Skin epidermis (tissue), 12 donors: ENCODE data around the gene USH2A.
"Not testable (repeated sequence)": the region's sequence is repeated elsewhere in the genome, so short reads cannot be mapped to it uniquely, and the experiment has no call there.

Source experiments
- H3K27ac ChIP-seq, 21 experiments: fragments of 200-600 bp; sonication (generic) in 11 of 21; one replicate each; pipeline ENCODE4 v1.5.0; 2020; ENCODE audit warnings: mild to moderate bottlenecking in 3 of 21, inconsistent platforms in 2 of 21, moderate library complexity in 2 of 21
- H3K4me3 ChIP-seq, 7 experiments: fragments of 200-600 bp; sonication (generic) in 2 of 7; one replicate each; pipeline ENCODE4 v1.5.0; 2020; ENCODE audit warnings: inconsistent platforms in 2 of 7, mild to moderate bottlenecking in 2 of 7, moderate library complexity in 1 of 7

Gene USH2A

DNA sequence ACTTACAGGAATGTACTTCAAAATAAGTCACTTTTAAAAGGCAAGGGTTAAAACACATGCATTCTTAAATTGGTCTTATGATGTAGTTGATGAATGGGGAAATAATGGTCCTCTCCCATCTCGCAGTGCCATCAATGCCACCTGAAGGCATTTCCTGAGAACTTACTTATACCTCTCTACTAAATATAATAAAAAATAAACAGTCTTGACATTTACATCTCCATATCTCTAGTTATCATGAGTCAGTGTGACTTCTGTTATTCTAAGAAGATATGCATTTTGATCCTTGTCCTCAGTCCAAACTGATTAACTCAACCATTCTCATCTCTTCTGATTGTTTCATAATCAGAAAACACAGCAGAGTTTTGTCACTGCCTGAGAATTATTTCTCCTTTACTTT lies 253.9 kb downstream of the USH2A start:
- H3K27ac ChIP-seq: no peak overlapping the region
- no peak overlapping the region for H3K4me3 ChIP-seq

DNA sequence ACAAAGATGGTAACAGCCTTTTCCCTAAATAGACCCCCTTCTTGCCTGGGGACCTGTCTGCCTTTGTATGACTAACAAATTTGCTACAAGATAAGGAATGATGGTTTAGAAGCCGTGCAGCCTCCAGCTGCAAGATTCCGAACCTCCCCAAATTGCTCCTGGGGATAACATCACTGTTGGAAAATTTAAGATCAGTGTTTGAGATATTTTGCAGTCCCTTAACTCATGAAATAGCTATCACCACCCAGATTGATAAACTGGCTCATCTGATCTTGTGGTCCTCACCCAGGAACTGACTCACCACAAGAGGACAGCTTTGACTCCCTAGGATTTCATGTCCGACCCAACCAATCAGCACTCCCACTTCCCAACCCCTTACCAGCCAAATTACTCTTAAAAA lies 254.7 kb downstream of the USH2A start:
- no peak overlapping the region for H3K27ac ChIP-seq
- no peak overlapping the region for H3K4me3 ChIP-seq

DNA sequence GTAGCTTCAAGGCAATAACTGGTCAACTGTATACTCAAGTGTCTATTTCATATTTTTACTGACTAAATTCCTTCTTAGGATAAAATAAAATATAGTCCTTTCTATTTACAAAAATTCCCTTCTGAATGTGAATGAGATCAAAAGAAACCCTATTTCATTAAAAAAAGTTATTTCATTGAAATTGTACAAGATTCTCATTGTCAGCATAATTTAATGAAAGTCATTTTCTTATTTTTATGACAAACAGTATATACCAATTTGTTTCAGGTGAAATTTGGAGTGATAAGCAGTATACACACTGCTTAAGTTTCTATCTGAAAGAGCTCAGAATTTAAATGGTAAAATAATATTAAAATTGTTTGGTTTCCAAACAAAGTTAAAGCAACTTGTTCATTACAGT lies 269.2 kb downstream of the USH2A start:
- H3K27ac ChIP-seq: no peak overlapping the region
- H3K4me3 ChIP-seq: no peak overlapping the region

DNA sequence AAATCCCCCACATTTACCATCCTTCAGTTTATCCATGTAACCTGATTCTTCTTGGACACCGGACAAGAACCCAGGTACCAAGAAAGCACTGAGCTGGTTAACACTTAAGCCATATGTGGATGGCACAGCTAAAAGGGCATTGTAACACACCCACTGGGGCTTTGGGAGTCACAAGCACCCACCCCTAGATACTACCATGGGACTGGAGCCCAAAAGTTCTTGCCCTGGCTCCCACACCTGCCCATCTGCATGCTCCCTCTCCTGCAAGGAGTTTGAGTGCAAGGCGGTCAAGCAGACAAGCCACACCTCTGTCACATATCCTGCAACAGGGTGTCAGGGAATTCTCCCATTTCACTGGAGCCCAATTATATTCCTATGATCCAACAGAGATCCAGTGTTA lies 270.1 kb downstream of the USH2A start:
- Histone ChIP-seq H3K27ac (no peak overlapping the region), H3K4me3 (no peak overlapping the region)

DNA sequence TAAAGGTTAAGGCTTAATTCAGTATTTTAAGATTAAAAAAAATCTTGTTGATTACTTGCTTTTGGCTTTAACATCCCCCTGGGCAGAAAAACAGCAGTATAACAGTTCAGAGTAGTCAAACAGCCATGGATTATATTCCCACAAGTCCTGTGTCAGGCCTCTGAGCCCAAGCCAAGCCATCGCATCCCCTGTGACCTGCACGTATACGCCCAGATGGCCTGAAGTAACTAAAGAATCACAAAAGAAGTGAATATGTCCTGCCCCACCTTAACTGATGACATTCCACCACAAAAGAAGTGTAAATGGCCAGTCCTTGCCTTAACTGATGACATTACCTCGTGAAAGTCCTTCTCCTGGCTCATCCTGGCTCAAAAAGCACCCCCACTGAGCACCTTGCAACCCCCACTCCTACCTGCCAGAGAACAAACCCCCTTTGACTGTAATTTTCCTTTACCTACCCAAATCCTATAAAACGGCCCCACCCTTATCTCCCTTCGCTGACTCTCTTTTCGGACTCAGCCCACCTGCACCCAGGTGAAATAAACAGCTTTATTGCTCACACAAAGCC lies 277.7 kb downstream of the USH2A start:
- not testable (repeated sequence) for H3K27ac ChIP-seq, H3K4me3 ChIP-seq

DNA sequence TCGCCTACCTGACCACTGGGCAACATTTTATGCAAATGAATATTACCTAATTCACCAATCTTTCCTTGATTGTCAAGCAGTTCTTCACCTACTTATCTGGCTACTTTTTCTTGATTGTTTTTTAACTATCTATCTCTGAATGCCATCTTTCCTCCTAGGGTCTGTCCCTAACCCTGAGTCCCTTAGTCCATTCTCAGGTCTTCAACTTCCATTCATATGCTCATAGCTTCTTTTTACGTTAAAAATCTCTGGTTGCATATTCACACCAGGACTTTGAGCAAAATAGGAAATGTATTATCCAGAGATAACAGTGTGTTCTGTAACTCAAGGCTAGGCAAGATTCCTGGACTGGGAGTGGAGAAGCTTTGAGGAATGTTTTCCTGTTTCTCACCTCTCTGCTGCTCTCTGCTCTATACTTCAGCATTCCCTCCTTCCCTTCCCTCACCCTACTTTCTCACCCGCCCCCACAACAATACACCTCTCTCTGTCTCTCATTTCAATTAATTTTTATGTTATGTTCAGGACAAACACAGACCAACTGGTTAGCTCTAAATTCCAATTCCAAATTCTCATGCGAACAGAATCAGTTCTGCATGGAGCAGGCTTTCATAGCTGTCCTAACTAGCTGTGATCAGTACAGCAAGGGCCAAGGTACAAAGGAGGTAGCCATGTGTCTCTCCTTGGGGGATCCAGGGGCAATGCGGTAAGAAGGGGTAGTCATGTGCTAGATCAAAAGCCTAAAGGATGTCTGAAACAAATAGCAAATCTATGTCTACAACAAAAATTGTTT lies 278.4 kb downstream of the USH2A start:
- Histone ChIP-seq H3K27ac (no peak overlapping the region), H3K4me3 (no peak overlapping the region)

DNA sequence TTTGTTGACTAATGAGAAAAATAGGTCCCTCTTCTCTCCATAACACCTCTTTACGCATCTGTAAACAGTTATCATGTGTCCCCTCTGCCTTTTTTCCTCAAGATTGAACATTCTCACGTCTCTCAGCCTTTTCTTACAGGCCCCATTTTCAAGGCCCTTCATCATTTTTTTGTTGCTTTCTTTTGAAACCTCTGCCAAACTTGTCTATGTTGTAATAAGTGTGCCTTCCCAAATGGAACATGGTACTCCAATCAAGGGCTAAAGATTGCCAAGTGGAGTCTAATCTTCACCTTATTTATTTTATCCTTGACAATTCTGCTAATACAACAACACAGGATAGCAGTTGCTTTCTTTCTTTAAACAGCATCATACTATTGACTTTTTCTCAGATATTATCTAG lies 280.3 kb downstream of the USH2A start:
- Histone ChIP-seq H3K4me3 (no peak overlapping the region), H3K27ac (no peak overlapping the region)

DNA sequence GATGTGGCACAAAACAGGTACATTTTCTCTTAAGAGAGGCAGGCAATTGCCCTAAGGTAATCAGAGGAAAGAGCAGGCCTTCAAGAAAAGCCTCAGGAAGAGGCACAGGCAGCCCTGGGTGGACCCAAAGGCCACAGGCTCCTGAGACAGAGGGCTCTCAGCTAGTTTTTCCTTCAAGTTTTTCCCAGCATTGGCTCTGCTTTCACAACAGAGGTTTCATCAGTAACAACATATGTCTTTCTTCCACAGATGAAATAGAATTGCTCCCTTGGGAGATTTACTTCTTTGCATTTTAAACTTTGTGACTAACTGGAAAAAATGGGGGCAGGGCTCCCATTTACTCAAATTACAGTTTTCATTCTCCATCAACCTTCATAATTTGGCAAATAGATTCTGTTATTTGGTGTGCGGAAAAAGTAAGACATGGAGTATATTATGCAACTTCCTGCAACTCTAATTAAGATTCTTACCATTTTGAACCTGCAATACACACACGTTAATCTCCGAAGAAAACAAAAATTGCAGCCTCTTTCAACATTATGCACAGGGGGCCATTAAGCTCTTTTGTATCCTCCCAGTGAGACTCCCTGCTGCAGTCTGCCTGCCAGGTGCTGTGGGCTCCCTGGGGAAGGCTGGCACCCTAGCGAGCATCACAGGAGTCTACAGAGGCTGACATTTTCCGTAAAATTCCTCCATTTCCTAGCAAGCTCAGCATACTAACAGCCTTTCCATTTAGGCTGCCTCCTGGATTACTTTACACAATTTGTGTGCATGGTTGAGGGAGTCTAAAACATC lies 282.3 kb downstream of the USH2A start:
- H3K27ac ChIP-seq: no peak overlapping the region
- no peak overlapping the region for H3K4me3 ChIP-seq

DNA sequence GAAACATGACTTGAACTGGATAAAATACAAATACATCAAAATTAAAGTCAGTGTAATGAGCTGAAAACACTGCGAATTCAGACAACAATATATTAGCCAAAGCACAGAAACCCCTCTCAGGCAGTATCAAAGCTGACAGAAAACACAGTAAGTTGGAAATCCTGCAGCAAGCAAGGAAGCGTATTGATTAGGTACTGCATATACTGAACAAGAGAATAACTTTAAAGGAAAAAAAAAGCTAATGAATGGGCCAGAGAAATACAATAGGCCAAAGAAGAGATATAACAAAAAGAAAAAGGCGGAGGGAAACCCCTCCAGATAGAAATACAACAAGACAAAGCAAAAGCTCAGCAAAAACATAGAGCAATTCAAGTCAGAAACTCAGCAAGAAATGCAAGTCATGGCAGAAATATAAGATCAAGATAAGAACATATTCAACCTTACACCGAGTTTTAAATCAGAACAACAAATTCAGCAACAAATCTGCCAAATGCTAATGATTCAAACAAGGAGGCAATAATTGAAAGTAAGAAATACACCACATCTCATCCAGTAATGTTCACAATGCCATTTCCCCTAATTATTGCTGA lies 299.0 kb downstream of the USH2A start:
- Histone ChIP-seq H3K4me3 (no peak overlapping the region), H3K27ac (no peak overlapping the region)

DNA sequence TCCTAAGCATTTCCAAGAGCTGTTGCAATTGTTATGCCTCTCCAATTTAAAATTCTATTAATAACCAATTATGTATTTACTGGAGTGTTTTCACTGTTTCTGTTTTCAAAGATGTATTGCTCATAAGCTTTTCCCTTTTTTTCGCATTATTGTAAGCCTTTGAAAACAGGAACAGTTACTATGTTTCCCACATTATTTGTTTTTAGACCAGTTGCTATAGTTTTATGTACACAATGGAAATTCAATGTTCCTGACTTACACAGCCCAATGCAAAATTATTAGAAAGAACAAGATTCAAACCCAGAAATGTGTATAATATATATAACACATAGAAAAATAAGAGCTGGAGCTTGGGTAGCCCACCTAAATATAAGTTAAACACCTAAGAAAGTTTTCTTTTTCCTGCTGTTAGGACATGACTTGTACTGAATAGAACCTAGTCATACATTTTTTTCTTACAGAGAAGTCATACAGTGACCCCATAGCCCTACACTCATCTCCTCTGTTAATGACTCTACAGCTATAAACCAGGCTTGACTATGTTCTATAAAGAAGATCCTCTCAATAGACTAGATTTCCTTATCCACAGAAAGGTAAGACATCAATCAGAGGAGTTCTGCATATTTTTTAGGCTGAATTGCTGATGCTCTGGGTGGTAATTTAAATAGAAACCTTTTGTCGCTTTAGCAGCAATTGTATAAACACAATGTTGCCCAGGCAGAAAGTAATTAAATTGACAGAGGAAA lies 299.6 kb downstream of the USH2A start:
- H3K27ac ChIP-seq: no peak overlapping the region

DNA sequence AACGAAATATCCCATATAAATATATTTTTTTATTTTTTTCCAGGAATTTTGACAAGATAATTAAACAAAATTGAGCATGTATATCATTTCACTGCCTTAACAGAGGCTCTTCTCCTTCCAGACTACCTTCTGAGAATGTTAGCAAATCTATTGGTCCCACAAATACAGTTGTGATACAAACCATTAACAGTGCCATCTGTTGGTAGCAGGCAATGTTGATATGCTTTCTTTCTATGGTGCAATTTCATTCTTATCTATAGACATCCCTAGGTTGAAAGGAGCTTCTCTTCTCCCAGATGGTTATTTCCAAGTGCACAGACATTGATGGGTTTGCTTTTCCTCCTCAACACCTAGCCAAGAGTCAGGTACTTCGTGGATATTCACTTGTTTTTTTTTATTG lies 303.6 kb downstream of the USH2A start:
- H3K27ac ChIP-seq: no peak overlapping the region
- H3K4me3 ChIP-seq: no peak overlapping the region

More for the DNA sequence above, 299.6 kb downstream of the USH2A start:
- no peak overlapping the region for H3K4me3 ChIP-seq

DNA sequence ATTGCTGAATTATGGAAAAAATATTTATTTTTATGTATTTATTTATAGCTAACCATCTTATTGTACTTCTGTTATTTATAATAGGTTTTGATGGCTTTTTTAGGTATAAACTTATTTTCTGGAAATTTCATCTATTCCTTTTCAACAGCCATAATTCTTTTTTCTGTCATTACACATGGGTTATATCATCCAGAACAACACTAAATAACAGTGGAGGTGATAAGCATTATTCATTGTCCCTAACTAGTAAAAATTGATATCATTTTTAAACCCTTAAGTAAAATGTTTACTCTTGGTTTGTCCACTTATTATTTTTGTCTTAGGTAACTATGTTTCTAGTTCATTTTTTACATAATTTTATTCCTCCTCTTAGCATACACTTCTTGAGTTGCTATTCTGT lies 309.1 kb downstream of the USH2A start:
- Histone ChIP-seq H3K4me3 (no peak overlapping the region), H3K27ac (no peak overlapping the region)

DNA sequence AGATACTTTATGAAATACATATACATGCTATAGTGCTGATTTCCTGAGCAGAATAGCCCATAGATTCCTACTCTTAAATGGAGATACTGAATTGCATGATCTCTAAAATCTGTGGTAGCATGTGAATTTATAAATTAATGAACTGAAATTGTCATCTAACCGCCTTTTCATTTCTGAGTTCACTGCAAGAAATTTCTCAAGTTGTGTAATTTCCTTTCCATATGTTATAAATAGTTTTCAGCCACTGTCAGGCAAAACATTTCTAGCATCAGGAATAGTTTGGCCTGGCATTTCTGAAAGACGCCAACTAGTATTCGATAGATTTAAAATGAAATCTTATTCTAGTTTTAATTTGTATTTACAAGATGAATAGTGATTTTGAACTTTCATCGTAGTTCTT lies 310.1 kb downstream of the USH2A start:
- H3K4me3 ChIP-seq: no peak overlapping the region
- H3K27ac ChIP-seq: no peak overlapping the region

DNA sequence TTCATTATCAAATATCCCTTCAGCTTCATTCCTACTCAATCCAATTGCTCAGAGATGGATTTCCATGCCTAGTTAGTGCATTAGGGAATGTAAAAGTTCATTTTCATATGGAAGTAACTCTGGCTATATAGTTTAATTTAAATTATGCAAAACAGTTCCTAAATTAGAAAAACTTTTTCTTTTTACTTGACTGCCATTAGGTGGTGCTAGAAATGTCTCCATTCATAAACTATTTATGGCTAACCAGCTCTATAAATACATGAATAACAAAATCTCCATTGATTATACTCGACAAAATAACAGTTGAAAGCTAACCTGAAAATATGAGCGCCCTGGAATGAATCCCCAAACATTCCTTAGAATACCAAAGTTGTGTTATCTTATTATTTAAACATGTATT lies 311.4 kb downstream of the USH2A start:
- Histone ChIP-seq H3K4me3 (no peak overlapping the region), H3K27ac (no peak overlapping the region)

DNA sequence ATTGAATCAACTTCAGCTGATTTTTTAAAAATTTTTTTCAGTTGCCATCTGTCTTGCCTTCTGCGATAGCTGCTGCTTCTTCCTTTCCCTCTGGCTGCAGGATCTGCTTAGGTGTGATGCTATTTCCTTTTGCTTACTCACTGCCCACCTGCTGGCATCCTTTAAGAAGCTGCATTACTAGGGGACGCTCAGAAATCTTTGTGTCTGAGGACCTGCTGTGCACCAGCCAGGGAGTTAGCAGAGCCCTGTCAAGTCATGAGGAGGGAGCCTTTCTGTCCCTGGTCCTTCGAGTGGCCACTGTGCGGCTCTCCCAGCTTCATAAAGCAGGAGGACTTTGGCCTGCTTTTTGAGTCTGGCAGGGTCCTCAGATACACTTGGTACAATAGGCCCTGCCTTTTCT lies 327.8 kb downstream of the USH2A start:
- no peak overlapping the region for H3K27ac ChIP-seq
- H3K4me3 ChIP-seq: no peak overlapping the region

DNA sequence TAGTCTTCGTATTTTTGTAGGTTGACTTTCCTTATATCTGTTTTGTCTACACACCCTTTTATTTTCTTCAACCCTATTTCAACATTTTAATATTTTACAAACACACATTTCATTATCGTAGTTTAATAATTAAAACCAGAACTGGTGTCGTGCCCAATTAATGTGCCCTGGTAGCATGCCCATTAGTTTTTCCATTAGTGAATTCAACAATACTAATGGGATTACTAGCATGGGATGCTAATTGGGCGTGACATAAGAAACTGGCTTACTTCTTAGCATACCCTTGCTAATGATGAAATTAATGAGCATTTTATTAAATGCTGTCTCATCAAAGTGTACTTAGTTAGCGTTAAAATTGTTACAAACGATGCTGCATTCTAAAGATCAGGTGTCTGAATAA lies 332.7 kb downstream of the USH2A start:
- Histone ChIP-seq H3K27ac (no peak overlapping the region), H3K4me3 (no peak overlapping the region)

DNA sequence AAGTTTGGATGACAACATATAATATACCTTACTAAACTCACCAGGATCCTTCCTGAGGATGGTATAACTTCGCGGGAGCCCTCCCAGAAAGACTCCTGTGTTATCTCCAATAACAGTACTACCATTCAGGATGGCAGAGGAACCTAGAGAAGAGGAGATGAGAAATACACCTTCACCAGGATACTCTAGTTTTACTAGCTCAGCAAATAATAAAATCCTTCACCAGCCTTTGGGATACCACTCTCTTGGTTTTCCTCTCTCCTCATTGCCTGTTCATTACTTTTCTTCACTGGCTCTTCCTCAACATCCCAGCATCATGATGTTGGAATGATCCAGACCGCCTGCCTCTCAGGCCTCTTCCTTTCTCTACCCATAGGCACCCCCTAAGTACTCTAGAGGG lies 336.6 kb downstream of the USH2A start:
- H3K27ac ChIP-seq: no peak overlapping the region
- H3K4me3 ChIP-seq: no peak overlapping the region

DNA sequence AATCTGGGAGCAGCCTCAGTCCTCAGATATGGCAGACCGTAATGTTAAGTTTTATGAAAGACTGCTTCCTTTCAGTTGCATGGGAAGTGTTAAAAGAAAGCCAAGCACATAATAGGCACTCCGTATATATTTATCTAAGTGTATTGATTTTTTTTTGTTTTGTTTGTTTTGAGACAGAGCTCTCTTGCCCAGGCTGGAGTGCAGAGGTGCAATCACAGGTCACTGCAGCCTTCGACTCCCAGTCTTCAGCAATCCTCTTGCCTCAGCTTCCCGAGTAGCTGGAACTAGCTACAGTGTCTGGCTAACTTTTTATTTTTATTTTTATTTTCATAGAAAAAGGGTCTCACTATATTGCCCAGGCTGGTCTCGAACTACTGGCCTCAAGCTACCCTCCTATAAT lies 341.8 kb downstream of the USH2A start:
- no peak overlapping the region for H3K4me3 ChIP-seq

DNA sequence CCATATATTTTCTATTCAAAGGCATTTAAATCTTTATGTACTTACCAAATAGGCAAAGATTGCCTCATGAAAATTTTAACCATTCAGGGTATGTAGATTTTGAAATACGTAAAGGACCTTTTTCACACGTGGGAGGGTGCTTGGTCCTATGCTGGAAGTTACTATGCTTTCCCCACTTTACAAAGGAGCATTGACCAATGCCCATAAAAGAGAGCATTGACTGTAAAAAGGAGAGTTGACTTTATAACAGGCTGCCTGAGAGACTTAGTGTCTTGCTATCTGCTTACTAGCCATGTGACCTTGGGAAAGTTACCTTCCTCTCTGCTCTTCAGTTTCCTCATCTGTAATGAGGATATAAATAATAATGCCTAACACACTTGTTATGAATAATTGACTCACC lies 346.5 kb downstream of the USH2A start:
- H3K27ac ChIP-seq: no peak overlapping the region
- no peak overlapping the region for H3K4me3 ChIP-seq

More for the DNA sequence above, 341.8 kb downstream of the USH2A start:
- H3K27ac ChIP-seq: no peak overlapping the region

DNA sequence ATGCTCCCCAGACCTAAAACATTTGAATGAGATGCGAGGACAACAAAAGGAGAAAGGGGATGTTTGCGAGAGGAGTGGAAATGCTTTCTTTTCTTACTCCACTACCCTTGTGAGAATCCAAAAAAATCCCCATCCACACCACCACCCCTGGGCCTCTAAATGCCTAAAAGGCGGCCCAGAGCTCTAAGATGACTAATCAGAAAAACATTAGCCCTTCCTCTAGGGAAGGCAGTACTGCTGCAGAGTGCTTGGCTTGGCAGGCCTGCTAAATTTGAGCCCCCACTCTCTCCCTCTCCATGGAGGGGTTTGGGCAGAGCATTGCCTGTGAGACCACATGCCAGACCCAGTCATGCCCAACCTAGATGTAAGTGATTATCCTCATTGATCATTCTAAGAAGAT lies 347.9 kb downstream of the USH2A start:
- no peak overlapping the region for H3K4me3 ChIP-seq
- H3K27ac ChIP-seq: no peak overlapping the region
